ENCODE results near the gene DPP4.

Gene DPP4

DNA sequence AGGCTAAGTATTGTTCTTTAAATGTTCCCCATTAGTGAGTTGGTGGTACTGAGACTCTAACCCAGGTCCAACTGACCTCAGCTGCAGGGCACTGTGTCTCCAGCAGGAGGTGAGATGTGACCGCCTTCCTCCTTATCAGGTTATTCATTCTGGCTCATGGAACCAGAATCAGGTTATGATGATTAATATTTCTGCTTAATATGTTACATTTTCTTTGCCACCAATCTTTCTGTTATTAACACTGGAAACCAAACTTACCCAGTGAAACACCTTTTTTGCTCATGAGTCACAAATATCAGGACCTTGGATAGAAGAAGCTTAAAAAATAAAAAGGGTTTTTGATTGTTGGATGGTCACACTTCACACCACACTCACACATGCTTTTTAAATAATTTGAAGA is 85.4 kb downstream of the DPP4 start:
- Histone ChIP-seq H3K27me3 (ENCODE audit: insufficient read depth, poor library complexity, severe bottlenecking) (no peaks in the 10 kb centered on the region), H3K9me3 (ENCODE audit: severe bottlenecking) (no peaks in the 10 kb centered on the region), H3K4me1 (ENCODE audit: insufficient read depth, poor library complexity, severe bottlenecking) (peaks cover 15% of the 10 kb centered on the region), H3K36me3 (ENCODE audit: low read depth) (no peaks in the 10 kb centered on the region), H3K4me3 (ENCODE audit: severe bottlenecking) (no peak overlapping the region), H3K27ac (ENCODE audit: poor library complexity, severe bottlenecking) (no peak overlapping the region)
- no peak for DNase-seq (ENCODE audit: low spot score)
- TF ChIP-seq, protein P1, sequence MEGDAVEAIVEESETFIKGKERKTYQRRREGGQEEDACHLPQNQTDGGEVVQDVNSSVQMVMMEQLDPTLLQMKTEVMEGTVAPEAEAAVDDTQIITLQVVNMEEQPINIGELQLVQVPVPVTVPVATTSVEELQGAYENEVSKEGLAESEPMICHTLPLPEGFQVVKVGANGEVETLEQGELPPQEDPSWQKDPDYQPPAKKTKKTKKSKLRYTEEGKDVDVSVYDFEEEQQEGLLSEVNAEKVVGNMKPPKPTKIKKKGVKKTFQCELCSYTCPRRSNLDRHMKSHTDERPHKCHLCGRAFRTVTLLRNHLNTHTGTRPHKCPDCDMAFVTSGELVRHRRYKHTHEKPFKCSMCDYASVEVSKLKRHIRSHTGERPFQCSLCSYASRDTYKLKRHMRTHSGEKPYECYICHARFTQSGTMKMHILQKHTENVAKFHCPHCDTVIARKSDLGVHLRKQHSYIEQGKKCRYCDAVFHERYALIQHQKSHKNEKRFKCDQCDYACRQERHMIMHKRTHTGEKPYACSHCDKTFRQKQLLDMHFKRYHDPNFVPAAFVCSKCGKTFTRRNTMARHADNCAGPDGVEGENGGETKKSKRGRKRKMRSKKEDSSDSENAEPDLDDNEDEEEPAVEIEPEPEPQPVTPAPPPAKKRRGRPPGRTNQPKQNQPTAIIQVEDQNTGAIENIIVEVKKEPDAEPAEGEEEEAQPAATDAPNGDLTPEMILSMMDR (IDR thresholded peaks at IDR 0.05; ENCODE audit: poor library complexity, severe bottlenecking), result no peak
- ATAC-seq (ENCODE audit: low read depth), result no peak

DNA sequence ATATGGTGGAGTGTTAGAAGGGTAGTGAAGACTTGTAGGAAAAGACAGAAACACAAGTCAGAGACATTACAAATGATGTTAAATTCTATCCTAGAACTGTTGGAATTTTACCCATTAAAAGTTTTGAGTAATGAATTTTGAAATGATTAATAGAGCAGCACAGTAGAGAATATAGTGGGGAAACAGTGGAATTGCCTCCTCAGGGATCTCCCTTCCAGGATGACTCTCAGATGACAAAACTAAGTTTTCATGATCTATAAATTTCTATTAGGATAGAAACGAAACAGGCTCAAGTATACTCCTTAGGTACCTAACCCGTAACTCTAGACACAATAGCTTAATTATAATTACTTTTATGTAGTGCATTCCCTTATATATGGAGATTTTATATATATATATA is 86.7 kb downstream of the DPP4 start:
- no peaks in the 10 kb centered on the region for H3K36me3 ChIP-seq (ENCODE audit: low read depth)
- TF ChIP-seq, protein P1 (IDR thresholded peaks at IDR 0.05; ENCODE audit: poor library complexity, severe bottlenecking), result no peak
- no peak overlapping the region for H3K27ac ChIP-seq (ENCODE audit: poor library complexity, severe bottlenecking)
- H3K4me3 ChIP-seq (ENCODE audit: severe bottlenecking), result no peak overlapping the region
- no peaks in the 10 kb centered on the region for H3K27me3 ChIP-seq (ENCODE audit: insufficient read depth, poor library complexity, severe bottlenecking)
- ATAC-seq (ENCODE audit: low read depth) (no peak), DNase-seq (ENCODE audit: low spot score) (no peak)
- H3K9me3 ChIP-seq (ENCODE audit: severe bottlenecking), result no peaks in the 10 kb centered on the region
- peaks cover 15% of the 10 kb centered on the region for H3K4me1 ChIP-seq (ENCODE audit: insufficient read depth, poor library complexity, severe bottlenecking)

DNA sequence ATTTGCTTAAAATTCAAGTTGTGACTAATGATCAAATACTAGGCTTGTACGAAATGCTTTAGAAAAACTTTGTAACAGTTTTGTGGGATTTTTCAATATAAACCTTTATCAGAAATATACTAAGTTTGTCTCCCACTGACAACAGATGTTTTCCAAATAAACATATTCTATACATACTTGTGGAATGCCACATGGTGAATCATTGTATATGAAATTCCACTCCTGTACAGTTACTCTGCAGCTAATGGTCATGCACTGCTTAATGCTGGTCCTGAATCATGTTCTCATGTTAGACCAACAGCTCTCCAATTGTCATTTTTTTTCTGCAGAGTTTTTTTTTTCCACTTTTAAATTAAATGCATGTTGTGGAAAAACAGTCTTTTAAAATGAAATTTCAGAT is 90.1 kb downstream of the DPP4 start:
- no peak overlapping the region for H3K27ac ChIP-seq (ENCODE audit: poor library complexity, severe bottlenecking)
- ATAC-seq (ENCODE audit: low read depth) (peak; percentile 99), DNase-seq (ENCODE audit: low spot score) (no peak)
- no peak overlapping the region for H3K4me3 ChIP-seq (ENCODE audit: severe bottlenecking)
- no peaks in the 10 kb centered on the region for H3K9me3 ChIP-seq (ENCODE audit: severe bottlenecking)
- no peaks in the 10 kb centered on the region for H3K4me1 ChIP-seq (ENCODE audit: insufficient read depth, poor library complexity, severe bottlenecking)
- no peaks in the 10 kb centered on the region for H3K36me3 ChIP-seq (ENCODE audit: low read depth)
- TF ChIP-seq, protein P1 (IDR thresholded peaks at IDR 0.05; ENCODE audit: poor library complexity, severe bottlenecking), result no peak
- no peaks in the 10 kb centered on the region for H3K27me3 ChIP-seq (ENCODE audit: insufficient read depth, poor library complexity, severe bottlenecking)

DNA sequence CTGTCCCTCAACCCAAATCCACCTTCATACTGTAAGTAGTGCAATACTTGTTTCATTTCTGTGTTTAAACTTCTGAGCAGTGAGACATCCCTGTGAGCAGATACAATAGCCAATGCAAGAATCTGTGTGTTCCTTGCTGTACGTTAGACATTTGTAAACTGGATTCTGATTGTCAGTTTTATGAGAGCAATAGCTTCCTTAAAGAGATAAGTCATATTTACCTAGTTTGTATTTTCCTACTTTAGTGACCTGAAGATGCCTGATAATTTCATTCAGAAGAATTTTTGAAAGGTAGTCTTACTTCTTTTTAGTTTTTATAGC is 90.7 kb downstream of the DPP4 start:
- ATAC-seq (ENCODE audit: low read depth) (no peak), DNase-seq (ENCODE audit: low spot score) (no peak)
- H3K9me3 ChIP-seq (ENCODE audit: severe bottlenecking), result no peaks in the 10 kb centered on the region
- H3K4me3 ChIP-seq (ENCODE audit: severe bottlenecking), result no peak overlapping the region
- no peaks in the 10 kb centered on the region for H3K4me1 ChIP-seq (ENCODE audit: insufficient read depth, poor library complexity, severe bottlenecking)
- H3K27me3 ChIP-seq (ENCODE audit: insufficient read depth, poor library complexity, severe bottlenecking), result no peaks in the 10 kb centered on the region
- no peak overlapping the region for H3K27ac ChIP-seq (ENCODE audit: poor library complexity, severe bottlenecking)
- TF ChIP-seq, protein P1 (IDR thresholded peaks at IDR 0.05; ENCODE audit: poor library complexity, severe bottlenecking), result no peak
- no peaks in the 10 kb centered on the region for H3K36me3 ChIP-seq (ENCODE audit: low read depth)

DNA sequence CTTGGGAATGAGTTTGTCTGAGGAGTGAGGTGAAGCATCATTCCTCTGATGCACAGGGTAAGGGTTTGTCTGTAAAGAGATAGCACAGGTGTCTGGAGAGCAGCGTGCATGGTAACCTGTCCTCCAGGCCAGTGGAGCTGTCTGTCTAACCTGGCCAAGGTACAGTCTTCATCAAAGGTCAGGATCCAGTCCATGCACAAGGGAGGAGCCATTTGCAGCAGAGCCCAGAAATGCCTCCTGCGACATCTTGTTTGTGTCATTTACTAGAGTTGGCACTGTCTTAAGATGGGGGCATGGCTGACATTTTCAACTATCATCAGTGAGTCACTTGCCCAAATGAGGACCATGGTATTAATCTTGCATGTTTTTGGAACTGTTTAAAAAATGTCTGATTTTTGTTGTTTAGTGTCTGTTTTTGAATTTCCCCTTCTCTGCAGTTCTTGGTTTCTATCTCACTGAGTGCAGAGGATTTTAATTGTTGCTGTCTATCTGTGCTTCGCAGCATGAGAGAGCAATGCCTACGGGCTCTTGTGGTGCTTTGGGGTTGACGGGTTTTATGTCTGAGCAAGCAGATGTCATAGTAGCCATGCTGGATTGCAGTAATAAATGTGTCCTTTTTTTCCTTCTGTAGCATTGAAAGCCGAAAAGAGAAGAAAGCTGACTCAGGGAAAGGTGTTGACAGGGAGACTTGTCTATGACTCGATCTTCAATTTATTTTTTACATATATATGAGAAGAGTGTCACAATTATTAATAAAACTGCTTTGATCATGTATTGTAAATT is 91.3 kb downstream of the DPP4 start:
- DNase-seq (ENCODE audit: low spot score) (no peak), ATAC-seq (ENCODE audit: low read depth) (no peak)
- no peak overlapping the region for H3K27ac ChIP-seq (ENCODE audit: poor library complexity, severe bottlenecking)
- no peaks in the 10 kb centered on the region for H3K4me1 ChIP-seq (ENCODE audit: insufficient read depth, poor library complexity, severe bottlenecking)
- H3K9me3 ChIP-seq (ENCODE audit: severe bottlenecking), result no peaks in the 10 kb centered on the region
- H3K36me3 ChIP-seq (ENCODE audit: low read depth), result no peaks in the 10 kb centered on the region
- no peaks in the 10 kb centered on the region for H3K27me3 ChIP-seq (ENCODE audit: insufficient read depth, poor library complexity, severe bottlenecking)
- H3K4me3 ChIP-seq (ENCODE audit: severe bottlenecking), result no peak overlapping the region
- TF ChIP-seq, protein P1 (IDR thresholded peaks at IDR 0.05; ENCODE audit: poor library complexity, severe bottlenecking), result no peak

Measured in RWPE2 (cell line).